Mucosa of descending colon (tissue), 3 donors: Measurements from ENCODE around the gene GALNT12. TPM values are rescaled to one million over a fixed set of nuclear protein-coding genes. Genes with fewer than 3 reads are reported as not detected.

ENCODE experiments used
- ATAC-seq: fragments of 200-7000 bp; cut with Tn5 transposase; one replicate; pipeline ENCODE4 v1.9.1; 2020; ENCODE audit warnings: mild to moderate bottlenecking, moderate library complexity
- DNase-seq, 3 donors: peaks; one replicate each; pipeline ENCODE4 v3.0.0-alpha.2; 2020
- H3K36me3 ChIP-seq: fragments of 200-600 bp; one replicate; pipeline ENCODE4 v1.8.0; 2021; ENCODE audit warnings: low read depth, mild to moderate bottlenecking
- H3K4me1 ChIP-seq: fragments of 200-600 bp; one replicate; pipeline ENCODE4 v1.8.0; 2021; ENCODE audit warnings: low read depth, mild to moderate bottlenecking
- H3K4me3 ChIP-seq: fragments of 200-600 bp; one replicate; pipeline ENCODE4 v1.8.0; 2021; ENCODE audit warnings: mild to moderate bottlenecking
- H3K9me3 ChIP-seq: fragments of 200-600 bp; one replicate; pipeline ENCODE4 v1.8.0; 2021; ENCODE audit warnings: mild to moderate bottlenecking
- CTCF ChIP-seq: fragments of 200-600 bp; IDR thresholded peaks from one replicate; pipeline ENCODE4 v1.8.0; 2022; ENCODE audit warnings: antibody characterized with exemption, mild to moderate bottlenecking
- intact Hi-C, 2 donors: fragments of 100-400 bp; cut with DNase I in 1 of 2; cut with micrococcal nuclease in 1 of 2; formaldehyde crosslinking; loops; one replicate each; pipeline versions ENCODE4 v1.11.0 to v1.11.1; 2022; cut with DNase I, micrococcal nuclease
- total RNA-seq, 3 donors: library from RNA; stranded (reverse); fragmentation: NEBNext Ultra II Directional in 2 of 3; extraction: Animal tissue kit (Norgen Biotek cat#: 25700) in 2 of 3; gene quantifications; one replicate each; pipeline versions ENCODE4 v1.2.1 to v1.2.4, GENCODE V29; 2021 to 2023
- donor health status: DM: no; HTN: no; CAD: no; lungs with moderate emphysema.
- donor health status: DM: no; HTN: no; CAD: no.
- donor health status: DM: no; HTN: yes; CAD: no.

The GALNT12 gene
- total RNA-seq, 3 donors from 2014 or later, result 54.6 to 139 (median 121) TPM

- ATAC-seq (peak; percentile 55), DNase-seq (peak in 1 of 3 donors; percentile 36)
- H3K9me3 ChIP-seq, result no peaks in the 10 kb centered on the region
- no peaks in the 10 kb centered on the region for H3K4me1 ChIP-seq
- TF ChIP-seq CTCF, result no peak
- intact Hi-C loops, result loop anchor here (5.0 to 10.0 kb wide), 2 partner anchors 134 to 136 kb away; no protein-coding TSS in a partner anchor
- no peaks in the 10 kb centered on the region for H3K36me3 ChIP-seq
- H3K4me3 ChIP-seq, result no peak overlapping the region
Observed at GRCh38 chr9:98860871-98861293, 53.4 kb downstream of the GALNT12 start.

GRCh38 chr9:98861781-98862504 lies 54.5 kb downstream of the GALNT12 start:
- Histone ChIP-seq H3K4me3 (no peak overlapping the region), H3K4me1 (no peaks in the 10 kb centered on the region), H3K9me3 (no peaks in the 10 kb centered on the region), H3K36me3 (no peaks in the 10 kb centered on the region)
- intact Hi-C loops, result loop anchor here (5.0 to 10.0 kb wide), 2 partner anchors 133 to 135 kb away; no protein-coding TSS in a partner anchor
- ATAC-seq, result peak; percentile 66
- DNase-seq, result no peak
- no peak for TF ChIP-seq CTCF

- no peak for TF ChIP-seq CTCF
- no peak overlapping the region for H3K4me3 ChIP-seq
- intact Hi-C loops, result loop anchor here (5.0 to 10.0 kb wide), 2 partner anchors 132 to 134 kb away; no protein-coding TSS in a partner anchor
- no peaks in the 10 kb centered on the region for H3K36me3 ChIP-seq
- no peaks in the 10 kb centered on the region for H3K4me1 ChIP-seq
- no peak for ATAC-seq
- no peaks in the 10 kb centered on the region for H3K9me3 ChIP-seq
- DNase-seq, result no peak
Observed at GRCh38 chr9:98862936-98863335, 55.5 kb downstream of the GALNT12 start.

GRCh38 chr9:98864281-98865174 lies 57.1 kb downstream of the GALNT12 start:
- DNase-seq (peak in 1 of 3 donors; percentile 15), ATAC-seq (peak; percentile 17)
- no peaks in the 10 kb centered on the region for H3K36me3 ChIP-seq
- no peaks in the 10 kb centered on the region for H3K9me3 ChIP-seq
- no peak overlapping the region for H3K4me3 ChIP-seq
- no peaks in the 10 kb centered on the region for H3K4me1 ChIP-seq
- intact Hi-C loops, result loop anchor here (5.0 to 10.0 kb wide), 2 partner anchors 130 to 133 kb away; no protein-coding TSS in a partner anchor
- TF ChIP-seq CTCF, result no peak

GRCh38 chr9:98865284-98865875 lies 57.9 kb downstream of the GALNT12 start:
- no peaks in the 10 kb centered on the region for H3K4me1 ChIP-seq
- TF ChIP-seq CTCF, result no peak

More at GRCh38 chr9:98865284-98865875, 57.9 kb downstream of the GALNT12 start:
- Histone ChIP-seq H3K36me3 (no peaks in the 10 kb centered on the region), H3K9me3 (no peaks in the 10 kb centered on the region), H3K4me3 (no peak overlapping the region)
- DNase-seq (no peak), ATAC-seq (no peak)
- intact Hi-C loops, result loop anchor here in 1 of 2 donors (10.0 kb wide), 1 partner anchor 129 kb away; no protein-coding TSS in a partner anchor
